Measurements from ENCODE around the gene FPR3. TPM values are rescaled to one million over a fixed set of nuclear protein-coding genes. Genes with fewer than 3 reads are reported as not detected.

Gene FPR3
- total and polyA plus RNA-seq, 9 of the 15 experiments (the other 6 are each of a cell fraction or from before 2014, with no cell fraction given) = 0.08 to 0.51 (median 0.22) TPM; not detected in 1

DNA sequence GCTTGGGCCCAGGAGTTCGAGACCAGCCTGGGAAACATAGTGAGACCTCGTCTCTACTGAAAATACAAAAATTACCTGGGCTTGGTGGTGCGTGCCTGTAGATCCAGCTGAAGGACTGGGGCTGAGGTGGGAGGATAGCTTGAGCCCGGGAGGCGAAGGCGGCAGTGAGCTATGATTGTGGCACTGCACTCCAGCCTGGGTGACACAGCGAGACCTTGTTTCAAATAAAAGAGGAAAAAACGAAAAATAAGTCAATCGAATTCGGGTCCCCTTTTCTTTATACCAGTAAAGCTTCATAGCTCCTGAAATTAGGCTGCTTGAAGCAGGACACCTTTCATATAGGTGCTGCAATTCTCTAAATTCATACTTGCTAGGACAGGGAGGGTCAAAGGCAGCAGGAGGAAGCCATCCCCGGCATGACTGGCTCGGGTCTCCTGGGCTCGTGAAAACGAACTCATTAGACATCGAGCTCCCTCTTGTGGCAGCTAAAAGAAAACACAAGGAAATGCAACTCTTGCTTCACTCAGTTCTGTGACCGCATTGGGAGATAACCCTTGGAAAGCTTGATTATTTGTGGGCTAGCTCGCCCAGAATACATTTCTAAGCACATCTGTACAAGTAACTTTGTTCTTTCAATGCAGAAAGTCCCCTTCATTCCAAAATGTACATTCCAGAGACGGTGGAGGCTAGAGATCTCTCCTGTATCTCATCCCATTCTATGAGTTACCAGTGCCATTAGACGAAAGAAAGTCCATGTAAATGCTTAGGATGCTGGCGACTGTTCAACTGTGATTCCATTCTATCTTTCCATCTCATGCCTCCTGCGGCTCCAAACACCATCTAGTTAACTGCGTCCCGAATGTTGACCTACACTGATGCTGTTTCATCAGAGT is 17.1 kb upstream of the FPR3 start (continued):
- TF ChIP-seq RAD21 (CRISPR knock-in tag; conservative IDR thresholded peaks at IDR 0.05 in 1 of 2, IDR thresholded peaks at IDR 0.05 in 1 of 2) (peak; percentile 86 to 90), MBD2 (IDR thresholded peaks at IDR 0.05; ENCODE audit: borderline replicate concordance, low read depth) (no peak), ZFP91 (CRISPR knock-in tag; IDR thresholded peaks at IDR 0.05) (no peak), NR2C1 (IDR thresholded peaks at IDR 0.05) (0 out of 2 replicates have a peak, but pooled peaks have one; percentile 36), NR2C1 (tag; IDR thresholded peaks at IDR 0.05) (peak; percentile 25; the same call in 1 of the 2 replicates), ZNF318 (IDR thresholded peaks at IDR 0.05; ENCODE audit: borderline replicate concordance in 1 of 2, low read depth in 1 of 2) (no peak), NFE2 (IDR thresholded peaks at IDR 0.05; ENCODE audit: low read depth) (peak; percentile 36; the same call in 1 of the 2 replicates), CTBP1 (IDR thresholded peaks at IDR 0.05; ENCODE audit: borderline replicate concordance) (no peak), KAT7 (CRISPR knock-in tag; IDR thresholded peaks at IDR 0.05; ENCODE audit: borderline replicate concordance) (peak; percentile 48; the same call in 1 of the 2 replicates), RB1 (IDR thresholded peaks at IDR 0.05; ENCODE audit: low read depth) (peak; percentile 46; the same call in 1 of the 2 replicates), FOXJ2 (tag; IDR thresholded peaks at IDR 0.05) (peak; percentile 26; the same call in 1 of the 2 replicates)
- TF ChIP-seq, protein P1, sequence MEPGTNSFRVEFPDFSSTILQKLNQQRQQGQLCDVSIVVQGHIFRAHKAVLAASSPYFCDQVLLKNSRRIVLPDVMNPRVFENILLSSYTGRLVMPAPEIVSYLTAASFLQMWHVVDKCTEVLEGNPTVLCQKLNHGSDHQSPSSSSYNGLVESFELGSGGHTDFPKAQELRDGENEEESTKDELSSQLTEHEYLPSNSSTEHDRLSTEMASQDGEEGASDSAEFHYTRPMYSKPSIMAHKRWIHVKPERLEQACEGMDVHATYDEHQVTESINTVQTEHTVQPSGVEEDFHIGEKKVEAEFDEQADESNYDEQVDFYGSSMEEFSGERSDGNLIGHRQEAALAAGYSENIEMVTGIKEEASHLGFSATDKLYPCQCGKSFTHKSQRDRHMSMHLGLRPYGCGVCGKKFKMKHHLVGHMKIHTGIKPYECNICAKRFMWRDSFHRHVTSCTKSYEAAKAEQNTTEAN (CRISPR knock-in tag; IDR thresholded peaks at IDR 0.05) = no peak
- TF ChIP-seq, protein P2, sequence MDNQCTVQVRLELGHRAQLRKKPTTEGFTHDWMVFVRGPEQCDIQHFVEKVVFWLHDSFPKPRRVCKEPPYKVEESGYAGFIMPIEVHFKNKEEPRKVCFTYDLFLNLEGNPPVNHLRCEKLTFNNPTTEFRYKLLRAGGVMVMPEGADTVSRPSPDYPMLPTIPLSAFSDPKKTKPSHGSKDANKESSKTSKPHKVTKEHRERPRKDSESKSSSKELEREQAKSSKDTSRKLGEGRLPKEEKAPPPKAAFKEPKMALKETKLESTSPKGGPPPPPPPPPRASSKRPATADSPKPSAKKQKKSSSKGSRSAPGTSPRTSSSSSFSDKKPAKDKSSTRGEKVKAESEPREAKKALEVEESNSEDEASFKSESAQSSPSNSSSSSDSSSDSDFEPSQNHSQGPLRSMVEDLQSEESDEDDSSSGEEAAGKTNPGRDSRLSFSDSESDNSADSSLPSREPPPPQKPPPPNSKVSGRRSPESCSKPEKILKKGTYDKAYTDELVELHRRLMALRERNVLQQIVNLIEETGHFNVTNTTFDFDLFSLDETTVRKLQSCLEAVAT (IDR thresholded peaks at IDR 0.05) = peak in 1 of 2 experiments; percentile 27; a peak in 1 of 4 replicates
